Left lung (tissue), 10 donors: ENCODE results near the gene STAB2. TPM values are rescaled to one million over a fixed set of nuclear protein-coding genes. Genes with fewer than 3 reads are reported as not detected.

Source experiments
- ATAC-seq: fragments of 200-7000 bp; cut with Tn5 transposase; one replicate; pipeline ENCODE4 v1.9.1; 2020; ENCODE audit warnings: moderate library complexity
- DNase-seq, 4 donors: peaks; one replicate each; pipeline ENCODE4 v3.0.0-alpha.2; 2013 to 2020
- H3K27ac ChIP-seq, 2 donors: fragments of 200-600 bp; sonication (generic) in 1 of 2; one replicate each; pipeline versions ENCODE4 v1.5.0 to v1.8.0; 2020 to 2021
- H3K27me3 ChIP-seq, 2 donors: fragments of 200-600 bp; sonication (generic) in 1 of 2; one replicate each; pipeline versions ENCODE4 v1.5.0 to v1.8.0; 2020 to 2021
- H3K36me3 ChIP-seq, 2 donors: fragments of 200-600 bp; sonication (generic) in 1 of 2; one replicate each; pipeline versions ENCODE4 v1.5.0 to v1.8.0; 2020 to 2021
- H3K4me1 ChIP-seq, 2 donors: fragments of 200-600 bp; one replicate each; pipeline ENCODE4 v1.8.0; 2021
- H3K4me3 ChIP-seq, 2 donors: fragments of 200-600 bp; sonication (generic) in 1 of 2; one replicate each; pipeline versions ENCODE4 v1.5.0 to v1.8.0; 2020 to 2021; ENCODE audit warnings: mild to moderate bottlenecking in 1 of 2
- H3K9me3 ChIP-seq, 2 donors: fragments of 200-600 bp; sonication (generic) in 1 of 2; one replicate each; pipeline versions ENCODE4 v1.5.0 to v1.8.0; 2020 to 2021
- CTCF ChIP-seq, 2 donors: fragments of 200-600 bp; sonication (generic) in 1 of 2; IDR thresholded peaks; one replicate each; pipeline versions ENCODE4 v1.5.0 to v1.8.0; 2021; ENCODE audit warnings: antibody characterized with exemption in 2 of 2
- intact Hi-C, 2 donors: fragments of 100-400 bp; cut with DNase I; formaldehyde crosslinking; loops; one replicate each; pipeline versions ENCODE4 v1.11.2 to v1.14.2; 2022
- polyA plus RNA-seq, 6 donors: library from polyadenylated mRNA; unstranded; fragments of 120-200 nt; gene quantifications; one replicate each; pipeline ENCODE4 v1.2.1, GENCODE V29; 2013; ENCODE audit not compliant: insufficient read length in 6 of 6
- total RNA-seq, 2 donors: library from RNA; stranded (reverse); fragmentation: NEBNext Ultra II Directional; extraction: Animal tissue kit (Norgen Biotek cat#: 25700); gene quantifications; one replicate each; pipeline ENCODE4 v1.2.1, GENCODE V29; 2021
- donor health status: DM: no; HTN: yes; CAD: no.
- donor health status: DM: no; HTN: no; CAD: no.

Gene STAB2
- total and polyA plus RNA-seq, 8 donors: 1.3 to 41.9 (median 31.5) TPM

GRCh38 chr12:103814436-103814835 lies 227.4 kb downstream of the STAB2 start:
- DNase-seq (no peak), ATAC-seq (no peak)
- Histone ChIP-seq H3K27me3 (no peaks in the 10 kb centered on the region), H3K27ac (no peak overlapping the region), H3K4me3 (no peak overlapping the region), H3K9me3 (no peaks in the 10 kb centered on the region), H3K4me1 (peaks cover 5% of the 10 kb centered on the region in 2 donors), H3K36me3 (no peaks in the 10 kb centered on the region)
- intact Hi-C loops: no loop called here
- TF ChIP-seq CTCF (IDR thresholded peaks at IDR 0.05): no peak

Other genes with a start within 250 kb of the STAB2 start
- gene C12orf42, start 91.3 kb upstream of the STAB2 start, total RNA-seq: not detected
- under 1 TPM in 2 of 6 donors, not detected in 4; 0.11 to 0.20 TPM for gene C12orf42, start 91.3 kb upstream of the STAB2 start, polyA plus RNA-seq